IPS DF 4.7 (cell line): Measurements from ENCODE around the gene LPO.

Experiments
- DNase-seq: peaks from one replicate; pipeline ENCODE4 v3.0.0-alpha.2; 2013; ENCODE audit warnings: low spot score; ENCODE audit errors: extremely low read depth

LPO gene

GRCh38 chr17:58262149-58262548, 23.8 kb downstream of the LPO start:
- no peak for DNase-seq

- DNase-seq: no peak
These were observed 25.4 kb downstream of the LPO start for GRCh38 chr17:58263773-58264172.

- DNase-seq: no peak
These were observed 26.2 kb downstream of the LPO start for GRCh38 chr17:58264407-58265103.

GRCh38 chr17:58265271-58265670, 26.9 kb downstream of the LPO start:
- no peak for DNase-seq

- DNase-seq: no peak
These were observed 27.8 kb downstream of the LPO start for GRCh38 chr17:58265902-58266875.

- DNase-seq: no peak
These were observed 29.3 kb downstream of the LPO start for GRCh38 chr17:58267347-58268324.

GRCh38 chr17:58268326-58268725, 29.9 kb downstream of the LPO start:
- no peak for DNase-seq

GRCh38 chr17:58268774-58269556, 30.6 kb downstream of the LPO start:
- DNase-seq: no peak

GRCh38 chr17:58269557-58270291, 31.3 kb downstream of the LPO start:
- no peak for DNase-seq

- no peak for DNase-seq
These were observed 32.3 kb downstream of the LPO start for GRCh38 chr17:58270476-58271215.

- no peak for DNase-seq
These were observed 33.0 kb downstream of the LPO start for GRCh38 chr17:58271216-58271931.

- no peak for DNase-seq
These were observed 34.2 kb downstream of the LPO start for GRCh38 chr17:58272367-58273280.

GRCh38 chr17:58273453-58274104, 35.2 kb downstream of the LPO start:
- DNase-seq: no peak

GRCh38 chr17:58275417-58275816, 37.0 kb downstream of the LPO start:
- no peak for DNase-seq

- no peak for DNase-seq
These were observed 38.0 kb downstream of the LPO start for GRCh38 chr17:58276423-58276822.

GRCh38 chr17:58277107-58277801, 38.9 kb downstream of the LPO start:
- DNase-seq: no peak
